Sigmoid colon (tissue), 7 donors: ENCODE results near the gene IL1R1. TPM values are rescaled to one million over a fixed set of nuclear protein-coding genes. Genes with fewer than 3 reads are reported as not detected.

ENCODE experiments used
- DNase-seq: peaks from one replicate; pipeline ENCODE4 v3.0.0-alpha.2; 2019
- H3K27ac ChIP-seq, 4 donors: fragments of 200-600 bp; sonication (generic); one replicate each; pipeline ENCODE4 v1.5.1; 2016 to 2019; ENCODE audit warnings: mild to moderate bottlenecking in 1 of 4
- H3K27me3 ChIP-seq, 3 donors: fragments of 200-600 bp; sonication (generic); one replicate each; pipeline ENCODE4 v1.5.1; 2019; ENCODE audit warnings: mild to moderate bottlenecking in 1 of 3
- H3K36me3 ChIP-seq, 4 donors: fragments of 200-600 bp; sonication (generic); one replicate each; pipeline ENCODE4 v1.5.1; 2016 to 2019
- H3K4me1 ChIP-seq, 4 donors: fragments of 200-600 bp; sonication (generic); one replicate each; pipeline ENCODE4 v1.5.1; 2017 to 2019
- H3K4me3 ChIP-seq, 4 donors: fragments of 200-600 bp; sonication (generic); one replicate each; pipeline ENCODE4 v1.5.1; 2017 to 2019; ENCODE audit warnings: mild to moderate bottlenecking in 2 of 4, moderate library complexity in 1 of 4
- H3K9me3 ChIP-seq, 4 donors: fragments of 200-600 bp in 3 of 4; sonication (generic) in 3 of 4; one replicate each; pipeline versions ENCODE4 v1.5.1 to v1.6.1; 2013 to 2019
- EP300 ChIP-seq, 4 donors: sonication (generic); formaldehyde crosslinking; IDR thresholded peaks; one replicate each; pipeline ENCODE4 v1.6.1; 2017; ENCODE audit warnings: antibody characterized with exemption in 4 of 4
- POLR2A ChIP-seq, 2 donors: fragments of 450-650 bp; IDR thresholded peaks; one replicate each; pipeline ENCODE4 v1.6.1; 2016; ENCODE audit warnings: antibody characterized with exemption in 2 of 2, mild to moderate bottlenecking in 2 of 2, moderate library complexity in 2 of 2
- POLR2AphosphoS5 ChIP-seq, 4 donors: sonication (generic); formaldehyde crosslinking; IDR thresholded peaks; one replicate each; pipeline ENCODE4 v1.6.1; 2017; ENCODE audit warnings: antibody characterized with exemption in 4 of 4
- WGBS, 2 donors: extraction: QIAGEN DNeasy Blood & Tissue Kit; methylation state at CpG; one replicate each; pipeline ENCODE4 v1.1.7; 2013; 5-methylcytosine and 5-hydroxymethylcytosine counted together
- intact Hi-C: fragments of 100-400 bp; cut with DNase I; formaldehyde crosslinking; loops from one replicate; pipeline ENCODE4 v1.15.1; 2023
- polyA plus RNA-seq, 3 donors: library from polyadenylated mRNA; stranded (reverse); fragments of 200-250 nt; gene quantifications; one replicate each; pipeline ENCODE4 v1.2.3, GENCODE V29; 2013
- total RNA-seq, 4 donors: library from RNA; depleted of rRNA; stranded (reverse); fragments of >200 nt; gene quantifications; one replicate each; pipeline ENCODE4 v1.1.0, GENCODE V29; 2016
- TF ChIP-seq, protein P1 (sequence below), 4 experiments: fragments of 450-650 bp in 3 of 4; fragments of 200-600 bp in 1 of 4; IDR thresholded peaks; one replicate each; pipeline ENCODE4 v1.5.1; 2016 to 2019; ENCODE audit warnings: antibody characterized with exemption in 4 of 4, mild to moderate bottlenecking in 3 of 4, moderate library complexity in 2 of 4
- donor health status: healthy with polysubstance abuse.
- donor health status: Bipolar disorder and iron deficiency.
- donor health status: healthy.

The IL1R1 gene
- total and polyA plus RNA-seq, 7 donors: 14.6 to 144 (median 43.2) TPM

DNA sequence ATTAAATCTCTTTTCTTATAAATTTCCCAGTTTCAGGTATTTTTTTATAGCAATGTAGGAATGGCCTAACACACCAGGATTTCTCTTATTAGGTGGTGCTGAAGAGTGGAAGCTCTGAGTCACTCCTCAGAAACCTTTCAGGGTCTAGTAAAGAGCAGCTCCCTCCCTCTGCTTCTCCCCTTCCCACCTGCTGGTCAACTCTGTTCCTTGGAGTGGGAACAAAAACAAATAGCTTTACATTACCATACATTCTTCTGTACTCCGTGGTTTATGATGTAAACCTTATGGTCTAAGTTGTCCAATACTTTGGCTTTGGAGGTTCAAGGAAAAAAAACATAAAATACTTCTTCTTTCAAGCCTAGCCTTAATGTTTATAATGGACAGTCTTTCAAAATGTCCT lies 2.7 kb upstream of the IL1R1 start:
- TF ChIP-seq, protein P1, sequence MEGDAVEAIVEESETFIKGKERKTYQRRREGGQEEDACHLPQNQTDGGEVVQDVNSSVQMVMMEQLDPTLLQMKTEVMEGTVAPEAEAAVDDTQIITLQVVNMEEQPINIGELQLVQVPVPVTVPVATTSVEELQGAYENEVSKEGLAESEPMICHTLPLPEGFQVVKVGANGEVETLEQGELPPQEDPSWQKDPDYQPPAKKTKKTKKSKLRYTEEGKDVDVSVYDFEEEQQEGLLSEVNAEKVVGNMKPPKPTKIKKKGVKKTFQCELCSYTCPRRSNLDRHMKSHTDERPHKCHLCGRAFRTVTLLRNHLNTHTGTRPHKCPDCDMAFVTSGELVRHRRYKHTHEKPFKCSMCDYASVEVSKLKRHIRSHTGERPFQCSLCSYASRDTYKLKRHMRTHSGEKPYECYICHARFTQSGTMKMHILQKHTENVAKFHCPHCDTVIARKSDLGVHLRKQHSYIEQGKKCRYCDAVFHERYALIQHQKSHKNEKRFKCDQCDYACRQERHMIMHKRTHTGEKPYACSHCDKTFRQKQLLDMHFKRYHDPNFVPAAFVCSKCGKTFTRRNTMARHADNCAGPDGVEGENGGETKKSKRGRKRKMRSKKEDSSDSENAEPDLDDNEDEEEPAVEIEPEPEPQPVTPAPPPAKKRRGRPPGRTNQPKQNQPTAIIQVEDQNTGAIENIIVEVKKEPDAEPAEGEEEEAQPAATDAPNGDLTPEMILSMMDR (IDR thresholded peaks at IDR 0.05): no peak
- TF ChIP-seq POLR2A (IDR thresholded peaks at IDR 0.05) (no peak), EP300 (IDR thresholded peaks at IDR 0.05) (no peak), POLR2AphosphoS5 (IDR thresholded peaks at IDR 0.05) (no peak)
- Histone ChIP-seq H3K4me1 (peaks cover 0 to 18% (median 6%) of the 10 kb centered on the region in 4 donors), H3K36me3 (no peaks in the 10 kb centered on the region), H3K27me3 (no peaks in the 10 kb centered on the region), H3K27ac (peak overlapping the region in 1 of 4 donors; percentile 85), H3K9me3 (no peaks in the 10 kb centered on the region), H3K4me3 (no peak overlapping the region)
- 58 to 74% methylated on average over 1 of the region's 1 CpG for WGBS, 2 donors
- DNase-seq: no peak
- intact Hi-C loops: loop anchor here (5.0 kb wide), 1 partner anchor 88 kb away; no protein-coding TSS in a partner anchor

DNA sequence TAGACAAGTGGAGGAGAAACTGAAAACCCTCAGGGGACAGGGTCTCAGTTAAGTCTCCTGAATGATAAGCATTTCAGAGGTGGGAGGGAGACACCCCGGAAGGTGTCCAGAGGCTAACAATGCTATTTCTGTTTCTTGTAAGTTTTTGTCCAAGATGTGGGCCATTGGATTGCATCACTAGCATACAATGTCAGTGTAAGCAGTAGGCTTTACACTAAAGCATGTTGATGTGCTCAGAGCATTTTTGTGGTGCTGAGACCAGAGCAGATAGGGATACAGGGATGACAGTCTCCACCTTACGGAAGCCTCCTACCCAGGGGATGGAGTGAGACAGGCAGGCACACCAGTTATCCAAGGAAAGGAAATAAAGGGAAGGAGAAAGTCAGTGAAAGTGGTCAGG lies 2.2 kb upstream of the IL1R1 start:
- H3K4me1 ChIP-seq: peaks cover 0 to 18% (median 6%) of the 10 kb centered on the region in 4 donors
- H3K9me3 ChIP-seq: peaks cover 0 to 4% (median 1%) of the 10 kb centered on the region in 4 donors
- intact Hi-C loops: loop anchor here (5.0 kb wide), 1 partner anchor 88 kb away; no protein-coding TSS in a partner anchor
- no peak for DNase-seq
- H3K27me3 ChIP-seq: no peaks in the 10 kb centered on the region
- WGBS, 2 donors: 96 to 97% methylated on average over 2 of the region's 2 CpGs
- H3K36me3 ChIP-seq: no peaks in the 10 kb centered on the region
- H3K4me3 ChIP-seq: no peak overlapping the region
- TF ChIP-seq, protein P1 (IDR thresholded peaks at IDR 0.05): no peak
- TF ChIP-seq POLR2AphosphoS5 (IDR thresholded peaks at IDR 0.05): no peak
- TF ChIP-seq EP300 (IDR thresholded peaks at IDR 0.05): no peak
- TF ChIP-seq POLR2A (IDR thresholded peaks at IDR 0.05): no peak
- H3K27ac ChIP-seq: peak overlapping the region in 3 of 4 donors; percentile 85 to 88 (median 87)

DNA sequence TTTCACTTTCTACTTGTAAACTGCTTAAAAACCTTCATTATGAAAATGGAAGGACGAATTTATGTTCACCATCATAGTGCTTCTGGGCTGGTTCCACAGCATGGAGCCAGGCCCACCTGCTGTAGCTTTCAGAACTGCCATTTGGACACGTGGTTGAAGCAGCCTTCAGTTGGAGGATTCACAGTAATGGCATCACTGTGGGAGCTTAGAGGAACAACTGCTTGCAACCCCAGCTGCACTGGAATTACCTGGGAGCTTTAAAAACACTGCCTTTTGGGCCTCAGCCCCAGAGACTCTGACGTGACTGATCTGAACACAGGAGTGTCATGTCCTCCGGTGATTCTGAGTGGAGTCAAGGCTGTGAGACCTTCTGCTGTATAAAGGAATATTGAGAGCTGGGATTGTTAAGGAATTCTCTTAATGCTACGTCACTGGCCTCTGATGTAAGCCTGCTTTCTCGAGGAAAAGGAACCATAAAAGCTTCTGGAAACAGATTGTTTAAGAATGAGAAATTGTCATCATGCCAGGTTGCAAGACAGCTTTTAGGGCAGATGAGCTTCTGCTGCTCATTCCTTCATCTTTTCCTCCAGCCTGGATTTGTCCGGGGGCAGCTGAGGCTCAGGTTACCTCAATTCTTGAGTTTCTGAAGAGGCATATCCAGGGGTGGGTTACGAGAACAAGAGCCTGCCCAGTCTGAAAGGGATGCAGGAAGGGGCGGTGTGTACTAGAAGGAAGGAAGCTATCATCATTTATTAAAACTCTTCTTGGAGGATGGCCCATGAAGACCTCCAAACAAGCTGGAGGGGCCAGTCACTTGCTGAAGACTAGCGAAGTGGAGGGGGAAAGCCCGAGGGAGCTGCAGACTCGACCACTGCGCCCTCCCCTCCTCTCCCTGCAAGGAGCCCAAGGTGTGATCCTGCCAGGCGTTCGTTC lies 1.3 kb upstream of the IL1R1 start:
- Histone ChIP-seq H3K4me3 (peak overlapping the region in 3 of 4 donors; percentile 59 to 71 (median 64)), H3K9me3 (peaks cover 0 to 10% (median 3%) of the 10 kb centered on the region in 4 donors), H3K4me1 (peaks cover 0 to 18% (median 6%) of the 10 kb centered on the region in 4 donors), H3K27me3 (no peaks in the 10 kb centered on the region), H3K36me3 (peaks cover 0 to 6% (median 0%) of the 10 kb centered on the region in 4 donors), H3K27ac (peak overlapping the region; percentile 82 to 88 (median 86))
- peak in 1 of 4 donors; percentile 4 for TF ChIP-seq POLR2AphosphoS5 (IDR thresholded peaks at IDR 0.05)
- TF ChIP-seq EP300 (IDR thresholded peaks at IDR 0.05): no peak
- no peak for DNase-seq
- intact Hi-C loops: loop anchor here (5.0 kb wide), 1 partner anchor 89 kb away; no protein-coding TSS in a partner anchor
- WGBS, 2 donors: 70 to 76% methylated on average over 15 of the region's 15 CpGs

DNA sequence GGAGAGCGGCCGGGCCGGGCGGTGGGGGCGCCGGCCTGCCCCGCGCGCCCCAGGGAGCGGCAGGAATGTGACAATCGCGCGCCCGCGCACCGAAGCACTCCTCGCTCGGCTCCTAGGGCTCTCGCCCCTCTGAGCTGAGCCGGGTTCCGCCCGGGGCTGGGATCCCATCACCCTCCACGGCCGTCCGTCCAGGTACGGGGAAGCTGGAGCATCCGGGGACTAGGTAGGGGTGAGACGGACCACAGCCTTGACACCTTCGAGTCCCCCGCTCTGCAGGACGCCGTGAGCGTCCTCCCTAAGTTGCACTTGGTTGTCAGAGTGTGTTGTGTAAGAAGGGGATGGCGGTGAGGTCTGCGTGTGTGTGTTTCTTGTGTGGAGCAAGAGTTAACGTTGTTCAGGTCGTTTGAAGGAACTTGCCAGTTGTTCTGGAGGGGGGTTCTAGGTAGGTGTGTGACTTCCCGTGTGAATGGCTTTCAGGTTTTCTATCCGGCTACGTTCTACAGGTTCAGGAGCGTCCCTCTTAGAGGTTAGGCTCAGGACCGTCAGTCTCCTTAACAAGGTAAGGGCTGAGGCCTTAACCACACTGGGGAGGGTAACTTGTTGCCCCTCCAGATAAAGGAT lies 393 bp downstream of the IL1R1 start:
- peaks cover 0 to 12% (median 0%) of the 10 kb centered on the region in 4 donors for H3K36me3 ChIP-seq
- no peak for TF ChIP-seq POLR2A (IDR thresholded peaks at IDR 0.05)
- no peak for TF ChIP-seq POLR2AphosphoS5 (IDR thresholded peaks at IDR 0.05)
- TF ChIP-seq, protein P1 (IDR thresholded peaks at IDR 0.05): no peak
- TF ChIP-seq EP300 (IDR thresholded peaks at IDR 0.05): no peak
- H3K27me3 ChIP-seq: no peaks in the 10 kb centered on the region
- peak overlapping the region; percentile 82 to 88 (median 86) for H3K27ac ChIP-seq
- H3K9me3 ChIP-seq: peaks cover 0 to 15% (median 3%) of the 10 kb centered on the region in 4 donors
- WGBS, 2 donors: 11 to 15% methylated on average over 42 of the region's 42 CpGs
- H3K4me1 ChIP-seq: peaks cover 0 to 18% (median 6%) of the 10 kb centered on the region in 4 donors
- intact Hi-C loops: loop anchor here (1.0 to 5.0 kb wide), 4 partner anchors 23 to 91 kb away; no protein-coding TSS in a partner anchor
- DNase-seq: peak; percentile 73
- H3K4me3 ChIP-seq: peak overlapping the region; percentile 50 to 71 (median 62)
